Gastroesophageal sphincter (tissue), 3 donors: ENCODE results near the gene HTR3C.

ENCODE experiments used
- POLR2A ChIP-seq, 2 donors: fragments of 450-650 bp; IDR thresholded peaks; one replicate each; pipeline ENCODE4 v1.6.1; 2017; ENCODE audit warnings: antibody characterized with exemption in 2 of 2, mild to moderate bottlenecking in 2 of 2, moderate library complexity in 1 of 2
- POLR2AphosphoS5 ChIP-seq: sonication (generic); formaldehyde crosslinking; IDR thresholded peaks from one replicate; pipeline ENCODE4 v1.6.1; 2017; ENCODE audit warnings: antibody characterized with exemption
- TF ChIP-seq, protein P1 (sequence below), 4 experiments: fragments of 200-600 bp in 2 of 4; fragments of 450-650 bp in 2 of 4; sonication (generic) in 1 of 4; IDR thresholded peaks; one replicate each; pipeline ENCODE4 v1.5.1; 2017 to 2019; ENCODE audit warnings: antibody characterized with exemption in 4 of 4, mild to moderate bottlenecking in 2 of 4, moderate library complexity in 2 of 4

DNA sequence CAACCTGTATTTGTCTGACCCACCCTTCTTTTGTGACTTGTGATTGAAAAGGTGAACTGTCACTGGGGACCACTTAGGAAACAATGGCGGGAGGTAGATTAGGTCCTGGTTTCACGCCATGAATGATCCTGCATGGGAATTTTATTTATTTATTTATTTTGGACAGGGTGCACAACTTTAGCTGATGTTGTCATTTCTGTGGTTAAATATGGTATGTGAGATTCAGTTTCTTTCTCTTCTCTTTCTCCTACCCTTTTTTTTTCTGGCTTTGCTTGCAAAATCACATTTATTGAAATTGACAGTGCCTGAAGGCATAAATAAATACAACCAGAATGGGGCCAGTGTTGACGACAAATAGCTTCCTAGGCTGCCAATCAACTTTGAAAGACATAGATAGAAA lies 26.0 kb downstream of the HTR3C start:
- TF ChIP-seq POLR2A (IDR thresholded peaks at IDR 0.05), result no peak
- TF ChIP-seq, protein P1, sequence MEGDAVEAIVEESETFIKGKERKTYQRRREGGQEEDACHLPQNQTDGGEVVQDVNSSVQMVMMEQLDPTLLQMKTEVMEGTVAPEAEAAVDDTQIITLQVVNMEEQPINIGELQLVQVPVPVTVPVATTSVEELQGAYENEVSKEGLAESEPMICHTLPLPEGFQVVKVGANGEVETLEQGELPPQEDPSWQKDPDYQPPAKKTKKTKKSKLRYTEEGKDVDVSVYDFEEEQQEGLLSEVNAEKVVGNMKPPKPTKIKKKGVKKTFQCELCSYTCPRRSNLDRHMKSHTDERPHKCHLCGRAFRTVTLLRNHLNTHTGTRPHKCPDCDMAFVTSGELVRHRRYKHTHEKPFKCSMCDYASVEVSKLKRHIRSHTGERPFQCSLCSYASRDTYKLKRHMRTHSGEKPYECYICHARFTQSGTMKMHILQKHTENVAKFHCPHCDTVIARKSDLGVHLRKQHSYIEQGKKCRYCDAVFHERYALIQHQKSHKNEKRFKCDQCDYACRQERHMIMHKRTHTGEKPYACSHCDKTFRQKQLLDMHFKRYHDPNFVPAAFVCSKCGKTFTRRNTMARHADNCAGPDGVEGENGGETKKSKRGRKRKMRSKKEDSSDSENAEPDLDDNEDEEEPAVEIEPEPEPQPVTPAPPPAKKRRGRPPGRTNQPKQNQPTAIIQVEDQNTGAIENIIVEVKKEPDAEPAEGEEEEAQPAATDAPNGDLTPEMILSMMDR (IDR thresholded peaks at IDR 0.05), result no peak
- no peak for TF ChIP-seq POLR2AphosphoS5
